OCI-LY3 (cell line): ENCODE measurements around the gene ADTRP.

ENCODE experiments used
- EZH2phosphoT487 ChIP-seq: fragments of 200-600 bp; shearing (Covaris generic); IDR thresholded peaks from 2 replicates; pipeline ENCODE4 v1.6.1; 2018; ENCODE audit warnings: antibody characterized with exemption, mixed run types, low read depth
- TF ChIP-seq, protein P1 (sequence below): fragments of 200-600, 300-600 bp; sonication (generic); IDR thresholded peaks from 2 replicates; pipeline ENCODE4 v1.5.1; 2014; ENCODE audit warnings: antibody characterized with exemption, low read length, low read depth

- TF ChIP-seq, protein P1, sequence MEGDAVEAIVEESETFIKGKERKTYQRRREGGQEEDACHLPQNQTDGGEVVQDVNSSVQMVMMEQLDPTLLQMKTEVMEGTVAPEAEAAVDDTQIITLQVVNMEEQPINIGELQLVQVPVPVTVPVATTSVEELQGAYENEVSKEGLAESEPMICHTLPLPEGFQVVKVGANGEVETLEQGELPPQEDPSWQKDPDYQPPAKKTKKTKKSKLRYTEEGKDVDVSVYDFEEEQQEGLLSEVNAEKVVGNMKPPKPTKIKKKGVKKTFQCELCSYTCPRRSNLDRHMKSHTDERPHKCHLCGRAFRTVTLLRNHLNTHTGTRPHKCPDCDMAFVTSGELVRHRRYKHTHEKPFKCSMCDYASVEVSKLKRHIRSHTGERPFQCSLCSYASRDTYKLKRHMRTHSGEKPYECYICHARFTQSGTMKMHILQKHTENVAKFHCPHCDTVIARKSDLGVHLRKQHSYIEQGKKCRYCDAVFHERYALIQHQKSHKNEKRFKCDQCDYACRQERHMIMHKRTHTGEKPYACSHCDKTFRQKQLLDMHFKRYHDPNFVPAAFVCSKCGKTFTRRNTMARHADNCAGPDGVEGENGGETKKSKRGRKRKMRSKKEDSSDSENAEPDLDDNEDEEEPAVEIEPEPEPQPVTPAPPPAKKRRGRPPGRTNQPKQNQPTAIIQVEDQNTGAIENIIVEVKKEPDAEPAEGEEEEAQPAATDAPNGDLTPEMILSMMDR = no peak
- no peak for TF ChIP-seq EZH2phosphoT487
Measured at GRCh38 chr6:11804701-11805100, 26.1 kb upstream of the ADTRP start.
